MV-4-11 (cell line): ENCODE results near the gene MED12L.

ENCODE experiments used
- DNase-seq: peaks from one replicate; lab custom pipeline; 2025; lab: John Stamatoyannopoulos, UW

MED12L gene

DNA sequence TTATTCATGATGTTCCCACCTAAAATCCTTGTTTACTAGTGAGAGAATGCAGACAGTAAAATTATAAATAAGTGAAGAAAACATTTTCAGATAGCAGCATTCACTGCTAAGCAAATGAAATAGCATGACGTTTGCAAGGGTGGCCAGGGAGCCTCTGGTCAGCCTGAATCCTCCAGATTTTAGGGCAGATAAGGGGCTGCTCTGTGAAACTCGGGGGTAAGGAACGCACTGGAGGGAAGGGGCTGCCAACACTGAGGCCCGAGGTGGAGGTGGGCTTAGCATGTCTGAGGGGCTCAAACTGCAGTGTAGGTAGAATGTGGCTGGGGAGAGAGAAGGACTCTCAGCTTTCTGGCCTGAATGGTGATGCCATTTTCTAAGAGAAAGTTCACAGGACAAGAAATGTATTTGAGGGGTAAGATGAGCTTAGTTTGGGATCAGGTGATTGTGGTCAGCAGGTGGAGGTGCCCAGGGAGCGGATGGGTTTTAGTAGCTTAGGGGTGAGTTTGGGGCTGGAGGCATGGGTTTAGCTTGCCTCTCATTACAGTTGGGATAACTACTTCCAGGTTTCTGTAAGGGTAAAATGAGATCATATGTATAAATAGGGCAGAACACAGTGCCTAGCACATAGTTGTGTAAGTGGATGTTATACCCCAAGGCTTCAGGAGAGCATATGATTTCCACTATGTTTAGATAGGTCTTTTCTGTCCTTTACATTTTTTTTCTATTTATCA is 97.0 kb downstream of the MED12L start:
- no peak for DNase-seq

DNA sequence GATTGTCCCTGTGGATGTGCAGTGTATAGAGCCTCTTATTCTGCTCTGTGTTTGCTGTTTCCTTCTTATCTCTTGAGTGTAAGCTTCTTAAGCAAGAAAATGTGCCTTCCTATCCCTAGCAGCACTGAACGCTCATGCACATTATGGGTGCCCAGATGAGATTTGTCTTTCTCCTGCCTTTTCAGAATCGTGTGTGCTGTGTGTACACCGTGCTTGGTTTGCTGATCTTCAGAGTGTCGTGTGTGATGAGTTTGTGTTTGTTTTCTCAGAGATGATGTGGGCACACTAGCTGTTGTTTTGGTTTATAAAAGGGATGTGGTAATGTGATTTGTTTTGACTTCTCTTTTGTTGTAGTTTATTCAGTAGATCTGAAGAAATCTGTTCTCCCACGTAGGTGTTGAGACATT is 97.8 kb downstream of the MED12L start:
- DNase-seq: no peak

DNA sequence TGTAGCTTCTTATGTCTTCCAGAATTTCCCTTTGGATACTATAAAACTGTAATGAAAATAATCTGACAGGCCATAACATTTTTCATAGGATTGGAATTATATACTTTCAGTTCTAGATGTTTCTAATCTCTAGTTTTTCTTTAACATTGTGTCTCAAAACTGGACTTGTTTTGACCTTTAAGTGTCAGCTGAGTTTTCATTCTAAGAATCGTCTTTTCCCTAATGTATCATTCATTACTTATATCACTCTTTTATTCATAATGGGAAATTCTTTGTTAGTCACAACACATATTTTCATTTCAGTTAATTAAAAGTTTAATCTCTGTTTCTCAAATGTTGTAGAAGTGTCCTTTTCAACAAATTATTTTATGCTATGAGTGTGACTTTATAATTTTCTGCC is 105.6 kb downstream of the MED12L start:
- DNase-seq: no peak

DNA sequence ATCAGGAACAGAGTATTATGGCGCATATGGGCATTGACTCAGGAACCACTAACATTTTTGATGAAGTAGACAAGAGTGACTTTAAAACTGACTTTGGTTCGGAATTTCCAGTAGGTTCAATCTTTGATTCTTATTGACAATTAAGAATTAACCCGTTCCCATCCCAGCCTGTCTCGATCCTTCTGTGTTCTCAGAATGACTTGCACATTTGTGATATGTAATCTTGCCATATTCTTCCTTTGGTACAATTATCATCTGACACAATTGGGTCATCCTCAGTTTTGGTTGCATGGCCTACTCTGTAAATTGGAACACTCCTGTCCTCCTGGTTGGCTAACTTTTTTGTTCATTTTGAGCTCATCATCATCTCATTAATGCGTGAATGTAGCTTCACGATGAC is 107.1 kb downstream of the MED12L start:
- DNase-seq: no peak

DNA sequence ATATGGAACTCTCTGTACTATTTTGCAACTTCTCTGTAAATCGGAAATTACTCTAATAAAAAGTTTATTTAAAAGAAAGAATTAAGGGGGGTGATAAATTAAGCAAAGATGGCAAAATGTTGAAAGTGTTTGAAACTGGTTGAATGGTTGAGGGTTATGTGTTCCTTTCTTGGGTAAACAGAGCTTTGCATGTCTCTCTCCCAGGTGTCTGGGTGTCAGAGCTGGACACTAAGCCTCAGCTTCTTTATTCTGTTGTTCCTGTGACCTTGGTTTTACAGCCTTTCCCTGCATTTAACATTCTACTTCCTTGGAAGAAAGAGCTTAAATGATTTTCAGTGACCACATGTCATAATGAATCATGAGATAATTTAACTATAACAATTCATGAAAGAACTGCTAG is 110.4 kb downstream of the MED12L start:
- DNase-seq: no peak

DNA sequence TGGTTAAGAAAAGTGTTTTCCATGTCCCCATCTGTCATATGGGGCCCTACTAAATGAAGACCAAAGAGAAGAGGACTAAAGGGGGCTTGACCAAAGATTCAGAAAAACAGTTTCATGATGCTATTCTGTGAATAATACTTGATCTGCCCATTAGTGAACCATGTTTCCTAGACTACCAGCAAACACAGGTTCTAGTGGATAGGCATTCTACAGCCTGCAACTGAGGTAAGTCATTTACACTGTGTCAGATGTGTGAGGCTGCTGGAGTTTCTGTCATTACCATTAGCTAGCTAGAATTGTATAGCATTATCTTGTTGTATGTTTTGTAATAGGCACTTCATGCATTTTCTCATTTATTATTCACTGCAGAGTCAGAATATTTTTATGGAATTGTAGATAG is 111.0 kb downstream of the MED12L start:
- no peak for DNase-seq

DNA sequence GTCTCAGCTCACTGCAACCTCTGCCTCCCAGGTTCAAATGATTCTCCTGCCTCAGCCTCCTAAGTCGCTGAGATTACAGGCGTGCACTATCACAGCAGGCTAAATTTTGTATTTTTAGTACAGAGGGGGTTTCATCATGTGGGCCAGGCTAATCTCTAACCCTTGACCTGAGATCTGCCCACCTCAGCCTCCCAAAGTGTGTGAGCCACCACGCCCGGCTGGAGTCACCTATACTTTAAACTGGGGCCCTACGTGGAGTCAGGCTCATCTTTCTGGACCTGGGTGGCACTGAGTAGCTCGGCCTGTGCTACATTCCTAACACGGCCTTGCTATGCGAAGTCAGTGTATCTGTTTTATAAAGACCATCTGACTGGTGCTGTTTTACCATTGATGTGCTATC is 111.8 kb downstream of the MED12L start:
- no peak for DNase-seq

DNA sequence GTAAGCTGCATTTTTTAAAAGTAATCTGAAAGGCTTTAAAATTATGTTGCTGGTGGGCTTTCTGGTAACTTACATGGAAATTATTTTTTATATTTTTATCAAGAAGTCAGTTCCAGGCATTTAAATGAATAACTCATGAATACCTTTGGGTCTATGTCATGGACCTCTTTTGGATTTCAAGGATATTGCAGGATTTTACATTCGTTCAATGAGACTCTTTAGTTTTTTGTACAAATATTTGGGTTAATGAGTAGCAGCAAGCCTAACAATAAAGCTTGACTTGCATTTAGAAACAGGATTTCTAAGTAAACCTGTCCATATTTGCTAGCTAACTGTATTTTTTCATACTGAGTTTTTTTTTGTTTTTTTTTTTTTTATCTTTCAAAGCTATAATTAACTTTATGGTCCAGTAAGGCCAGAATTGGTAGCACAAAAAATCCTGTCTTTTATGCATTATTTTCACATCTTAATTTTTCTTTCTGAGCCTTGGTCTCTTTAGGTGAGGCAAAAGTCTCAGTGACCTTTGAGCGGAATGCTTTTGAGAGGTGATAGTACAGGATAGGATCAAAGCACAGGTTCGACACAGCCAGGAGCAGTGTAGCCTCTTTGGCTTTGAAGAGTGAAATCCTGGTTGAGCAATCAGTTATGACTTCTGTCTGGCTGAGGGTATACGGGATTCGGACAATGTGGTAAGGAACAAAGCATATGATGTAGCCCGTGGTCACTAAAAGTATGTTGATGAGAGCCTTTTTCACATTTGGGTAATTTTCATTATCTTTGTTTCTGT is 112.7 kb downstream of the MED12L start:
- peak; percentile 30 for DNase-seq

DNA sequence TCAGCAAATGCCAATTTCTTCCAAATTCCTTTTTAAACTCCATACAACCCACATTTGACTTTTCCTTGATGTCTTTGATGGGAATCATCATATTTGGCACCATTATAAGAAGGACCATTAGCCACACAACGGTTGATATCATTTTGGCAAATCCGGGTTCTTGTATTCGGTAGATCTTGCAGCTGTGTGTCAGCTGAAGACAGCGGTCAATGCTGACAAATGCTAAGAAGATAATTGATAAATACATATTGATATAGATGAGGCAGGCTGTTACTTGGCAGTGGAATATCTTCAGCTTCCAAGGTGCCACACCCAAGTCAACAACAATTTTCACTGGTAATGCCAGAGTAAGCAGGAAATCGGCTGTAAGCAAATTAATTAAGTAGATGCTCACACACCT is 113.4 kb downstream of the MED12L start:
- DNase-seq: no peak

DNA sequence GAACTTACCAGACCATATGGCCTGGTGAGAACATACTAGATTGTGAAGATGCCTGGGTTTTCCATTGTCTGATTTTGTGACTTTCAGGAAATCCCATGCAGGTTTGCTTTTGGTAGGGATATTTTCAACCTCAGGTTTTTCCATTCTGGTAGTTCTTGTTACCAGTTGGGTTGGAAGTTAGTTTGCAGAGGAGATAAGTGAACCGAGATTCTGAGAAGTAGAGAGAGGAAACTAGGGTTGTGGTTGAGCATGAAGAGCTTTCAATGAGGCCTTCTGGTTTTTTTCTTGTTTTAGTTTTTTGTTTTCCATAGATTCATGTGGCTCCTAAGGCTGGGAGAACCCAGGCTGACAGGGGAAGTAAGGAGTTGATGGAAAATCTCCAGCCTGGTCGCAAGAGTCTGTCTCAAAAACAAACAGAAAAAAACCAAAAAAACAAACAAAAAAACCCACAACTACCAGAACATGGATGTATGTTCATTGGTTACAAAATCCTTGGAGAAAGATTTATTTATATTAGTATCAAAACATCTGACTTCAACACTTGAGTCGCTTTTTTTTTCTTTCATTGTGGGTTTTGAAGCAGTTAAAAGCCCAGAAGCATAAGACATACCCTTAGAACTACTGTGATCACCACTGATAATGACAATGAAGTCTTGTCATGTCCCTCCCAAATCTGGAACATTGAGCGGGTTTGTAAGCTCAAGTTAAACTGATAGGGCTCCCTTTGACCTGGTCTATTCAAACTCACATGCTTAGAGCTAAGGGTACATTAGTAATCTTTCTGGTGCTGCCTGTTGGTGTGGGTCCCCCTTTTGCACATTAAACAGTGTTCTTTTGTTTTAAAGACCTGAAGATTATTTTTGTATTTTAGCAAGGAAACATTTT is 114.3 kb downstream of the MED12L start:
- DNase-seq: peak; percentile 28

DNA sequence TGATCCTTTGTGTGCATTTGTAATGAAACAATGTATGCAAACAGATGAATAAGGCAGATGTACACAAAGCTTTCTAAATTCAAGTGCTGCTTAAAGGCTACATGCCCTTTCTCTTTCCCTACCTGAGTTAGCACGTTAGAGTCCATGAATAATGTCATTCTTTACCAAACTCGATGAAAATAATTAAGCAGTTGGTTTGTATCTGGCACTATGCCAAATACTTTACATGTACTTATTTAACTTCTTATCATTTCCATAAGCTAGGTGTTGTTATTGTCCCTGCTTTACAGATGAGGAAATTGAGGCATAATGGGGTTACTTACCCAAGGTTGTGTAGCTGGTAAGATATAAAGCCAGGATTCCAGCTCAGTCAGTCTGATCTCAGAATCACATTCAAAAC is 115.1 kb downstream of the MED12L start:
- DNase-seq: no peak

DNA sequence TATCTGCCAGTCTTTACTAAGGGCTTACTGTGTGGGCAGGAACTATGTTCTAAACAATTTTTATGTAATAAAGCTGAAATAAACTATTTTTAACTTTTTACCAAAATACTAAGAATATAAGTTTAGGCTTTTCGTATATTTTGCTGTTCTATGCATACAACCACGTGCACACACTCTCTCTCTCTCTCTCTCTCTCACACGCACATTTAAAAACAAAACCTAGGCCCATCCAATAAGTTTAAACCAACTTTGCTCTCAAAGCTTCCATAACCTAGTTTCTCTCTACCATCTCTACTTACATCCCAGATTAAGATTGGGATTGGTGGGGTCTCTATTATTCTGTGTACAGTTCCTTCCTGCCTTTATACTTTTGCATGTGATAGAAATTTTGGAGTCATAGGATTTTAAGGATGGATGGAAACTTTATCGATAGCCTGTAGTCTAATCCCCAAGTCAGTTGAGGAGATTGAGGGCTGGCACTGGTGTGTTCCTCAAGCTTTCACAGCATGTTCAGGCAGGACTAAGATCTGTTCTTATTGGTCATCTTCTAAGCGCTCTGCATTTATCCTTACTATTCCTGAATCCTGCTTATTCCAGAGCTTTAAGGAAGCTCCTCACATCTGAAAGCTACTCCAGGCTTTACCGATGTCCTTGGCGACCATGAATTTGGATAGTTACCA is 115.7 kb downstream of the MED12L start:
- DNase-seq: no peak

DNA sequence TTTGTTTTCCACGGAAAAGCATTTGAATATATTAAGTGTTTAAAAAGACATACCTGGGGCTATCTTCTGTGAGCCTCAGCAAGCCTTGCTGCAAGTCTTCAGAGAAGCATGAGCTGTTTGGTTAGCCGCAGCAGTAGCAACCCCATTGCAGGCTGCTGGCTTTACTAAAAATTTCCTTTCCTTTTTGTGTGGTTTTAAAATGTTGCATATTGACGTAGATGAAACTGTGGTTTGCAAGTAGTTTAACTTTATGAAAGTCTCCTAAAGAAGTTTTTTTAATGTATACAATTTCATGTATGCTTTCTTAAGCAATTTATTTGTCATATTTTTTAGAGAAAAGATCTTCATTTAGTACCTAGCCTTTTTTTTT is 117.6 kb downstream of the MED12L start, which contains the start of gene GPR171:
Gene GPR171 (minus strand): TSS at position 166 of the 370 bp plus-strand sequence. CDS start 3,830 bp downstream, outside the sequence.
- DNase-seq: peak; percentile 66

DNA sequence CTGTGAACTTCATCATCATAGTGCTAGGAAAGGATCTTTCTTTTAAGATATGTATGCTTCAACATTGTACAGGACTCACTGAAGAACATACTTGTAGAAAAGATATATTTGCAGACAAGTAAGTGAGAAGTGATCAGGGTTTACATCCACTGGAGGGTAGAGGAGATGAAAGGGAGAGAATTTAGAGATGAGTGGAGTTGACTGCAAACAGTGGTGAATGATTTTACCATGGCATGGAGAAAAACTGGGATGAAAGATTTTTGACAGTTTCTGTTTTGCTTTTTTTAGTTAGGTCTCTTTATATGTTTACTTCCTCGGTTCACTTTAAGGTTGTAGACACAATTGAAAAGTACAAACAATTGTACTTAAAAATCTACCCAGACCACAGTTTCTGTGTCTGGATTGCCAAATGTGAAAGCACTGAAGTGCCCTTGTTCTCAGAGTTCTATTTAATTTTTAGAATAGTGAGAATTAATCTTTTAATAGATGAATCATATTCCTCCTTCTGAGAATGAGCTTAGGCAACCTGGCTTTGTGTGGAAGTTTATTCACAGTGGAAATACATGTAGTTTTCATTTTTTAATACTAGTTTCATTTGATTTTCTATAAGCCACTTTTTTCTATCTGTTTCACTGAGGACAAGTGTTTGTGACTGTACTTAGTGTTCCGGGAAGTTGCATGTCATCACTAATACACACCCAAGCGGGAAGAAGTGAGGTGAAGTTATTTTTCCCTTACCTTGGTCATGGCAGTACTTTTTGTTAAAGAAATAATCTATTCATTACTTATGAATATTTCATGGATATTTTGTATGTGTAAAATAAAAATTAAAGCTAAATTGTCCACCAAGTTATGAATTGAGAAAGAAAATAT is 119.3 kb downstream of the MED12L start:
- no peak for DNase-seq

DNA sequence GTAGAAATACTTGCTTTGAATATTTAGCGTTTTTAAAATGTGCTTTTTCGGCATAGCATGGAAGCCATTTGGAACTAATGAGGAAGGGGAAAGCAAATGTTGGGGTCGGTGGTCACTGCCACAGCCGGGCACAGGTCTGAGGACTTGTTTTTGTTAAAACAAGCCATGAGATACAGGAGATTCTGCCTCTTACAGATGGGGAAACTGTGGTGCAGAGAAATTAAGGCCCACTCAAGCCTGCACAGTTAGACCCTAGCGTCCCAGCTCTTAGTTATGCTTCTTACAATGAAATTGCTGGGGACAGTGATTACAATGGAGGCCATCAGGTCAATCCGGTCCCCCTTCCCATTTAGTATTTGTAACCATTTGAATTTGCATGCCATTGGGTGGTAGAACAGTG is 120.0 kb downstream of the MED12L start:
- DNase-seq: no peak

DNA sequence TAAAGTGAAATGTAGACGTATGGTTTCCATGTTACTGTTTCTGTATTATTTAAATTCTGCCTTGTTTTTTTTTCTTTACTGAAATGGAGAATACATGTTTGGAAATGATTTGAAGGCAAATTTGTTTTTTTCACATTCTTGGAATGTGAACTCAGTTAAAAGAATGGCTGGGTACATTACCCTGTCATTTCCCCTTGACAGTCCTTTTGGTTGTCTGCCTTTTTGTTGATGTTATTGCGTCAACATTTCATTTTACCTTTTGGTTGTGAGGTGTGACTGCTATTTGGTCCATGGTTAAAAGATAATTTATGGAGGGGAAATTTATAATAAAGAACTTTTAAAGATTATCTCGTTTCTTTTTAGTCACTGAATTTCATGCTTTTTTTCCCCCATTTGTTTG is 120.7 kb downstream of the MED12L start:
- no peak for DNase-seq

DNA sequence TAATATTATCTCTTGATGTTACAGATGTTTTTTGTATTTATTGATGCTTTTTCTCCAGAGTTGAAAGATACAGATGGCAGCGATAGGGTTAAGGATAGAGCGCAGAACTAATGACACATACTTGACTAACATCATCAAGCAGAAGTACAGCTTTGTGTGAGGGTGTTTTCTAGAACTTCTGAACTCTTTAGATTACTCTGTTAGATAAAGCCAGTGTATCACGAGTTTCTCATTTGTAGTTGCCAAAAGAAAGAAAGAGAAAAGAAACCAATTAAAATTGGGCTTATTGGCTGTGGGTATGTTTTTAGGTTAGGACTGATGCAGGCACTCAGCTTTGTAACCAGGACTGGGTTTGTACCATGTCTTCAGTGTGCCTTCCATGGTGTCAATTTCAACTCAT is 124.2 kb downstream of the MED12L start:
- DNase-seq: no peak

DNA sequence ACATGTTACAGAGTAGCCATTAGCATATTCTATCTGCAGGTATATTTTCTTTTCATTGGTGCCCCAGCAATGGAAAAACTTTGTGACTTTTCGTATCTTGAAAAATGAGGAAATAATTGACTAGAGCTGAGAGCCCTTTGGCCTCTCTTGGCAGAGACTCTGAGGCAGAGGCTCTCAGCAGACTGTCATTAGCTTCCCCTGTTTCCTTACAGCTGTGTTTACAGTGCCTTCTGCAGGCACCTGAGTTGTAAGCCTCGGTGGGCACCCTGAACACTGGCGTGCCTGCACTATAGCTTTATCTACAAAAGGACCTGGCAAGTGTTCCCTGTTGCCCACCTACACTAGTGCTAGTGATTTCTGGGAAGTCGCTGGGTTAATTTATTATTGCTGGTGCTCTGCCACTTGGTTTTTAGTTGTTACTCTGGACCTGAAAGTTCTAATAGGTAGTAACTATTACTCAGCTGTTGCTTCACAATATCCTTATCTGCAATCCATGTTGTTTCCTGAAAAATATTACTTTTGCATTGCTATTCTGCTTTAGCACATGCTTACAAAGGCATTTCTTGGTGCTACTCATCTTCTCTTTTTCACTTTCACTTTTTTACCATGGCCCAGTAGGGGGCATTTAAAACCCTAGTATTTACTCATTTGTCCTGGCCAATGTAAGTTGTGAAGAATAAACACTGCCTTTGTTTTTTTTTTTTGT is 125.4 kb downstream of the MED12L start:
- DNase-seq: peak; percentile 72

DNA sequence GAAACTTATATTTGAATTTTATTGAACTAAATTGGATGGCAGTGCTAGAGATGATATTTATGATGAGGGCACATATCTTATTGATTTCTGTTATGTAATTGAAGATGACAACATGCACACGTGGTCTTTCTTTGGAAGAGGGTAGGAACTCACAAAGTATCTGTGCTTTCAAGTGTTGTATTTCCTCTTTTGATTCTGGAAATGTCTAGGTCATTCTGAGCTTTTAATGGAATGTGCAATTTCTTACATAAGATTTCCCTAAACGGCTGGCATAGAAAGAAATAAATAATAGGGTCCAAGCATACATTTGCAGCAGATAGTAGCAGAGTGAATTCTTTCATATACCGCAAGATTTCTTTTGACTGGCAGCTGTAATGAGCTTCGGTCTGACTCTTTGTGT is 127.7 kb downstream of the MED12L start:
- peak; percentile 3 for DNase-seq

DNA sequence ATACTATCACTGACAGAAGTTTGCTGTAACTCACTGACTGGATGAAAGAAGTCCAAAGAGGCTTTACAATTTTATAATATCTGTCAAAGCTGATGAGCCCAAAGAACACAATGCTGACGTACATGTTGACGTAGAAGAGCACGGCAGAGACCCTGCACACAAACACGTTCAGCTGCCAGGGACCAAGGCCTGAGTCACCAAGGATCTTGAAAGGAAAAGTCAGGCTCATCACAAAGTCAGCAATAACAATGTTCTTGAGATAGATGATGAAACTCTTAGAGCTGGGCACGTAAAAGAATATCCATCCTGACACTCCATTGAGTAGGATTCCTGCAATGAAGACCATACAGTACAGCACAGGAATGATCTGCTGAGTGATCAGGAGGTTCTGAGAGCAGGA is 128.4 kb downstream of the MED12L start:
- DNase-seq: no peak
